K562 (cell line): ENCODE results near the gene AQP1. TPM values are rescaled to one million over a fixed set of nuclear protein-coding genes. Genes with fewer than 3 reads are reported as not detected.

ENCODE experiments used
- ATAC-seq: fragments of 200-7000 bp; cut with Tn5 transposase; 3 replicates; pipeline ENCODE4 v1.9.1; 2020; ENCODE audit warnings: moderate library complexity
- BruUV-seq: library from RNA; stranded (reverse); fragments of 400-500 nt; replicated peaks from 2 replicates; lab custom pipeline; 2021; lab: Mats Ljungman, UMichigan
- CTCF ChIA-PET: fragments of 300-600 bp; formaldehyde crosslinking; extraction: SDS; loops from one replicate; lab custom pipeline; 2021; ENCODE audit warnings: low intra/inter-chr PET ratio; lab: Yijun Ruan, JAX
- POLR2A ChIA-PET: fragments of 300-600, 350-650 bp; sonication (Branson Sonifier 250); formaldehyde crosslinking; extraction: SDS; loops from one replicate; lab custom pipeline; 2021; ENCODE audit warnings: antibody characterized with exemption, inconsistent platforms; lab: Yijun Ruan, JAX
- DNase-seq, 4 experiments: peaks; one replicate each; pipeline versions ENCODE4 v3.0.0 to v3.0.0-alpha.2; 2011 to 2018; ENCODE audit warnings: low spot score in 3 of 4, mixed read lengths in 3 of 4; ENCODE audit errors: extremely low read depth in 1 of 4
- FAIRE-seq: peaks from 2 replicates; lab custom pipeline; 2011; peaks lifted over from hg19 to GRCh38; lab: Jason Lieb, UNC
- H2AFZ ChIP-seq: 2 replicates; pipeline ENCODE4 v1.6.0; 2011; ENCODE audit warnings: low read depth, low read length, control low read depth, inconsistent platforms
- H3K27ac ChIP-seq: fragments of 200-600 bp; 3 replicates; pipeline ENCODE4 v1.8.0; 2011; ENCODE audit warnings: low read depth, mild to moderate bottlenecking, control low read depth, inconsistent platforms, low read length, moderate library complexity, mixed read lengths; ENCODE audit errors: extremely low read depth
- H3K27me3 ChIP-seq, 2 experiments: fragments of 300-600 bp in 1 of 2; 2 replicates in 1 of 2; 3 replicates in 1 of 2; pipeline versions ENCODE4 v1.6.0 to v1.8.0; 2011; ENCODE audit warnings: inconsistent platforms in 2 of 2, low read length in 2 of 2, mild to moderate bottlenecking in 1 of 2, mixed read lengths in 1 of 2, moderate library complexity in 1 of 2; ENCODE audit not compliant: control insufficient read depth in 2 of 2, insufficient read depth in 2 of 2
- H3K36me3 ChIP-seq: fragments of 300-600 bp; 3 replicates; pipeline ENCODE4 v1.8.0; 2011; ENCODE audit warnings: mild to moderate bottlenecking, low read length, inconsistent platforms; ENCODE audit not compliant: control insufficient read depth, insufficient read depth
- H3K4me1 ChIP-seq, 2 experiments: fragments of 200-600 bp in 1 of 2; replicated peaks in 1 of 2; 2 replicates in 1 of 2; 3 replicates in 1 of 2; pipeline versions ENCODE4 v1.5.1 to v1.8.0; 2011; ENCODE audit warnings: inconsistent platforms in 2 of 2, low read length in 2 of 2, mild to moderate bottlenecking in 1 of 2, mixed read lengths in 1 of 2, moderate library complexity in 1 of 2; ENCODE audit not compliant: control insufficient read depth in 2 of 2, insufficient read depth in 2 of 2
- H3K4me2 ChIP-seq: 2 replicates; pipeline ENCODE4 v1.6.1; 2011; ENCODE audit warnings: low read length, control low read depth, inconsistent platforms, mixed read lengths; ENCODE audit not compliant: insufficient read depth
- H3K4me3 ChIP-seq: fragments of 200-600 bp; sonication (generic), shearing (Covaris generic); 2 replicates; pipeline ENCODE4 v1.5.1; 2016; ENCODE audit warnings: control low read depth, inconsistent platforms
- H3K79me2 ChIP-seq: fragments of 200-600 bp; 3 replicates; pipeline ENCODE4 v1.8.0; 2011; ENCODE audit warnings: low read length, inconsistent platforms; ENCODE audit not compliant: control insufficient read depth, insufficient read depth
- H3K9ac ChIP-seq, 2 experiments: 2 replicates each; pipeline versions ENCODE4 v1.6.0 to v1.6.1; 2011; ENCODE audit warnings: low read depth in 2 of 2, low read length in 2 of 2, control low read depth in 1 of 2, inconsistent platforms in 1 of 2, mild to moderate bottlenecking in 1 of 2, mixed read lengths in 1 of 2; ENCODE audit not compliant: insufficient read depth in 1 of 2
- H3K9me1 ChIP-seq: one replicate; pipeline ENCODE4 v1.6.0; 2011; ENCODE audit warnings: inconsistent platforms, mild to moderate bottlenecking, low read length, moderate library complexity; ENCODE audit not compliant: control insufficient read depth, insufficient read depth
- H3K9me3 ChIP-seq: replicated peaks from 2 replicates; pipeline ENCODE4 v1.5.1; 2011; ENCODE audit warnings: low read depth, low read length, inconsistent platforms; ENCODE audit not compliant: control insufficient read depth, insufficient read depth
- H4K20me1 ChIP-seq: replicated peaks from 2 replicates; pipeline ENCODE4 v1.6.1; 2011; ENCODE audit warnings: low read length, inconsistent platforms, mixed read lengths; ENCODE audit not compliant: control insufficient read depth, insufficient read depth
- CEBPB ChIP-seq: fragments of 450-650 bp; IDR thresholded peaks from 2 replicates; pipeline ENCODE4 v1.6.1; 2016; ENCODE audit warnings: missing genetic modification characterization, missing compliant biosample characterization
- ELK1 ChIP-seq: sonication (generic); formaldehyde crosslinking; IDR thresholded peaks from 2 replicates; pipeline ENCODE4 v1.8.1; 2022; ENCODE audit warnings: missing genetic modification reagents
- ETV5 ChIP-seq: sonication (generic); formaldehyde crosslinking; IDR thresholded peaks from 2 replicates; pipeline ENCODE4 v1.4.0; 2020; ENCODE audit warnings: low read depth, mild to moderate bottlenecking, missing genetic modification reagents
- FUS ChIP-seq: fragments of 200-400 bp; formaldehyde crosslinking; optimal IDR thresholded peaks from 2 replicates; pipeline ENCODE3; 2017; ENCODE audit warnings: low read depth, low read length
- MAZ ChIP-seq, 2 experiments: fragments of 450-650 bp in 1 of 2; sonication (generic) in 1 of 2; formaldehyde crosslinking; IDR thresholded peaks in 1 of 2; conservative IDR thresholded peaks in 1 of 2; 2 replicates each; pipeline versions ENCODE4 v1.4.0 to v1.5.0; 2020; ENCODE audit warnings: mild to moderate bottlenecking in 1 of 2, missing genetic modification reagents in 1 of 2
- MXI1 ChIP-seq: IDR thresholded peaks from 2 replicates; pipeline ENCODE4 v1.6.1; 2011; ENCODE audit warnings: low read depth, mild to moderate bottlenecking, improper control_type of control experiment, low read length
- NFE2L1 ChIP-seq: fragments of 450-650 bp; IDR thresholded peaks from 2 replicates; pipeline ENCODE4 v1.6.1; 2016; ENCODE audit warnings: missing genetic modification characterization, low read depth, mild to moderate bottlenecking, missing compliant biosample characterization, moderate library complexity, borderline replicate concordance
- NR4A1 ChIP-seq, 2 experiments: fragments of 250-450 bp in 1 of 2; fragments of 450-650 bp in 1 of 2; sonication (Bioruptor Pico) in 1 of 2; IDR thresholded peaks; 2 replicates each; pipeline versions ENCODE4 v1.4.0 to v1.6.1; 2016 to 2020; ENCODE audit warnings: mild to moderate bottlenecking in 2 of 2, missing compliant biosample characterization in 1 of 2, missing genetic modification characterization in 1 of 2, moderate library complexity in 1 of 2
- SRSF9 ChIP-seq: fragments of 200-400 bp; formaldehyde crosslinking; IDR thresholded peaks from 2 replicates; pipeline ENCODE4 v1.6.1; 2017; ENCODE audit warnings: low read depth, low read length, borderline replicate concordance
- TBP ChIP-seq: optimal IDR thresholded peaks from 2 replicates; pipeline ENCODE3; 2011; ENCODE audit warnings: low read depth, low read length, improper control_type of control experiment
- ZBTB26 ChIP-seq: fragments of 450-650 bp; formaldehyde crosslinking; IDR thresholded peaks from 2 replicates; pipeline ENCODE4 v1.4.0; 2022; ENCODE audit warnings: missing genetic modification characterization
- ZFX ChIP-seq: sonication (generic); formaldehyde crosslinking; IDR thresholded peaks from 2 replicates; pipeline ENCODE4 v1.8.0; 2022; ENCODE audit warnings: mild to moderate bottlenecking, missing genetic modification reagents, moderate library complexity
- ZNF41 ChIP-seq: fragments of 250-450 bp; sonication (Bioruptor Pico); conservative IDR thresholded peaks from 2 replicates; pipeline ENCODE4 v1.4.0; 2020; ENCODE audit warnings: mild to moderate bottlenecking
- ZNF695 ChIP-seq: fragments of 450-650 bp; formaldehyde crosslinking; IDR thresholded peaks from 2 replicates; pipeline ENCODE4 v1.4.0; 2020; ENCODE audit warnings: mild to moderate bottlenecking, moderate library complexity
- WGBS: fragments of 100-300 bp; shearing (Covaris generic); methylation state at CpG from one replicate; pipeline ENCODE4 v1.1.6; 2016; ENCODE audit warnings: low coverage, mixed read lengths; ENCODE audit not compliant: insufficient coverage; ENCODE audit errors: missing lambda C conversion rate; 5-methylcytosine and 5-hydroxymethylcytosine counted together
- in situ Hi-C: fragments of 300-500 bp; cut with MboI; formaldehyde crosslinking; loops from 4 replicates; pipeline ENCODE4 v1.15.0; 2018; ENCODE audit warnings: inconsistent platforms, mixed read lengths
- intact Hi-C: fragments of 100-400 bp; cut with micrococcal nuclease; formaldehyde crosslinking; loops from 2 replicates; pipeline ENCODE4 v1.14.2; 2022
- polyA plus RNA-seq, 8 experiments: library from polyadenylated mRNA; depleted of rRNA in 4 of 8; stranded (reverse) in 5 of 8; unstranded in 3 of 8; fragments of >200 nt; fragmentation: Nextera tagmentation in 2 of 8; fragmentation: Illumina TruSeq in 1 of 8; extraction: Ambion mirVana in 2 of 8; extraction: Trizol in 1 of 8; gene quantifications; 2 replicates each; pipeline versions ENCODE4 v1.2.1 to v1.2.3, GENCODE V29; 2011 to 2014; ENCODE audit warnings: inconsistent platforms in 1 of 8, missing spikeins in 1 of 8
- total RNA-seq, 7 experiments: library from RNA; depleted of rRNA in 6 of 7; stranded (reverse); fragments of >200 nt in 6 of 7; fragmentation: Illumina TruSeq in 2 of 7; extraction: Trizol in 2 of 7; gene quantifications; 2 replicates each; pipeline versions ENCODE4 v1.2.1 to v1.2.3, GENCODE V29; 2011 to 2021; ENCODE audit warnings: low replicate concordance in 1 of 7
- TF ChIP-seq, protein P1 (sequence below): fragments of 250-450 bp; sonication (Bioruptor Pico); IDR thresholded peaks from 2 replicates; pipeline ENCODE4 v1.4.0; 2020; ENCODE audit warnings: mild to moderate bottlenecking, moderate library complexity
- TF ChIP-seq, protein P2 (sequence below): sonication (generic); formaldehyde crosslinking; IDR thresholded peaks from 2 replicates; pipeline ENCODE4 v1.8.0; 2022; ENCODE audit warnings: missing genetic modification reagents, mild to moderate bottlenecking, moderate library complexity, borderline replicate concordance

The AQP1 gene
- total and polyA plus RNA-seq, 9 of the 15 experiments (the other 6 are each of a cell fraction or from before 2014, with no cell fraction given): 0.18 to 12.6 (median 4.1) TPM

GRCh38 chr7:30912731-30912985 is 1.0 kb downstream of the AQP1 start:
- peak overlapping the region; percentile 20 to 87; a peak in 3 of 4 replicates for H3K9ac ChIP-seq
- no peaks in the 10 kb centered on the region for H3K9me3 ChIP-seq
- H3K9me1 ChIP-seq: no peaks in the 10 kb centered on the region
- WGBS: 60% methylated on average over 2 of the region's 2 CpGs
- no TSS peak for BruUV-seq
- ChIA-PET POLR2A (interaction anchor here (0.6 to 0.9 kb wide), 3 partner anchors 22 to 128 kb away, joined by 3 read pairs; no protein-coding TSS in a partner anchor), CTCF (no interaction called here)
- ATAC-seq (no peak), FAIRE-seq (peak; percentile 23), DNase-seq (no peak)
- H2AFZ ChIP-seq: no peak overlapping the region
- H4K20me1 ChIP-seq: no peaks in the 10 kb centered on the region
- H3K36me3 ChIP-seq: no peaks in the 10 kb centered on the region
- no peaks in the 10 kb centered on the region for H3K27me3 ChIP-seq
- H3K4me2 ChIP-seq: peak overlapping the region; percentile 45
- no peak overlapping the region for H3K27ac ChIP-seq
- in situ Hi-C loops (no loop called here), intact Hi-C loops (no loop called here)
- H3K4me3 ChIP-seq: no peak overlapping the region
- no peaks in the 10 kb centered on the region; the same call in 2 of the 3 replicates for H3K79me2 ChIP-seq
- H3K4me1 ChIP-seq: peaks cover 60 to 91% of the 10 kb centered on the region in 2 experiments
- no peak for TF ChIP-seq MAZ (CRISPR knock-in tag; conservative IDR thresholded peaks at IDR 0.05 in 1 of 2, IDR thresholded peaks at IDR 0.05 in 1 of 2)
- no peak for TF ChIP-seq FUS
- 0 out of 2 replicates have a peak, but pooled peaks have one; percentile 57 for TF ChIP-seq ZBTB26 (CRISPR knock-in tag)
- no peak for TF ChIP-seq SRSF9
- no peak for TF ChIP-seq NFE2L1 (tag)
- TF ChIP-seq, protein P1, sequence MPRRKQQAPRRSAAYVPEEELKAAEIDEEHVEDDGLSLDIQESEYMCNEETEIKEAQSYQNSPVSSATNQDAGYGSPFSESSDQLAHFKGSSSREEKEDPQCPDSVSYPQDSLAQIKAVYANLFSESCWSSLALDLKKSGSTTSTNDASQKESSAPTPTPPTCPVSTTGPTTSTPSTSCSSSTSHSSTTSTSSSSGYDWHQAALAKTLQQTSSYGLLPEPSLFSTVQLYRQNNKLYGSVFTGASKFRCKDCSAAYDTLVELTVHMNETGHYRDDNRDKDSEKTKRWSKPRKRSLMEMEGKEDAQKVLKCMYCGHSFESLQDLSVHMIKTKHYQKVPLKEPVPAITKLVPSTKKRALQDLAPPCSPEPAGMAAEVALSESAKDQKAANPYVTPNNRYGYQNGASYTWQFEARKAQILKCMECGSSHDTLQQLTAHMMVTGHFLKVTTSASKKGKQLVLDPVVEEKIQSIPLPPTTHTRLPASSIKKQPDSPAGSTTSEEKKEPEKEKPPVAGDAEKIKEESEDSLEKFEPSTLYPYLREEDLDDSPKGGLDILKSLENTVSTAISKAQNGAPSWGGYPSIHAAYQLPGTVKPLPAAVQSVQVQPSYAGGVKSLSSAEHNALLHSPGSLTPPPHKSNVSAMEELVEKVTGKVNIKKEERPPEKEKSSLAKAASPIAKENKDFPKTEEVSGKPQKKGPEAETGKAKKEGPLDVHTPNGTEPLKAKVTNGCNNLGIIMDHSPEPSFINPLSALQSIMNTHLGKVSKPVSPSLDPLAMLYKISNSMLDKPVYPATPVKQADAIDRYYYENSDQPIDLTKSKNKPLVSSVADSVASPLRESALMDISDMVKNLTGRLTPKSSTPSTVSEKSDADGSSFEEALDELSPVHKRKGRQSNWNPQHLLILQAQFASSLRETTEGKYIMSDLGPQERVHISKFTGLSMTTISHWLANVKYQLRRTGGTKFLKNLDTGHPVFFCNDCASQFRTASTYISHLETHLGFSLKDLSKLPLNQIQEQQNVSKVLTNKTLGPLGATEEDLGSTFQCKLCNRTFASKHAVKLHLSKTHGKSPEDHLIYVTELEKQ (CRISPR knock-in tag): no peak
- no peak for TF ChIP-seq ETV5 (CRISPR knock-in tag)
- TF ChIP-seq ELK1 (CRISPR knock-in tag): no peak
- 0 out of 2 replicates have a peak, but pooled peaks have one; percentile 15 for TF ChIP-seq ZFX (CRISPR knock-in tag)
- TF ChIP-seq, protein P2, sequence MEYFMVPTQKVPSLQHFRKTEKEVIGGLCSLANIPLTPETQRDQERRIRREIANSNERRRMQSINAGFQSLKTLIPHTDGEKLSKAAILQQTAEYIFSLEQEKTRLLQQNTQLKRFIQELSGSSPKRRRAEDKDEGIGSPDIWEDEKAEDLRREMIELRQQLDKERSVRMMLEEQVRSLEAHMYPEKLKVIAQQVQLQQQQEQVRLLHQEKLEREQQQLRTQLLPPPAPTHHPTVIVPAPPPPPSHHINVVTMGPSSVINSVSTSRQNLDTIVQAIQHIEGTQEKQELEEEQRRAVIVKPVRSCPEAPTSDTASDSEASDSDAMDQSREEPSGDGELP (CRISPR knock-in tag): no peak
- TF ChIP-seq MXI1: no peak
- TF ChIP-seq TBP: no peak
- no peak for TF ChIP-seq ZNF41 (CRISPR knock-in tag)
- TF ChIP-seq ZNF695 (CRISPR knock-in tag): no peak
- no peak for TF ChIP-seq NR4A1 (CRISPR knock-in tag; IDR thresholded peaks at IDR 0.05)
- no peak for TF ChIP-seq NR4A1 (tag; IDR thresholded peaks at IDR 0.05)
- TF ChIP-seq CEBPB (tag): no peak
